Naive B cell (primary cell): ENCODE data around the gene ATP5F1D. TPM values are rescaled to one million over a fixed set of nuclear protein-coding genes. Genes with fewer than 3 reads are reported as not detected.
A peak's percentile ranks its signal among the peaks of the same experiment; 100 is the strongest.

Experiments
- ATAC-seq, 2 donors: fragments of 150-1000 bp; cut with Tn5 transposase; 2 replicates each; pipeline ENCODE4 v1.10.0; 2021; ENCODE audit warnings: low read depth in 2 of 2, mild to moderate bottlenecking in 2 of 2, moderate library complexity in 2 of 2
- DNase-seq: peaks from one replicate; pipeline ENCODE4 v3.0.0; 2022
- H3K27ac Mint-ChIP-seq, 6 donors: one replicate each; pipeline ENCODE4 v1.8.0; 2020 to 2022; ENCODE audit warnings: mild to moderate bottlenecking in 6 of 6, mixed read lengths in 6 of 6, moderate library complexity in 5 of 6, inconsistent platforms in 2 of 6
- H3K27me3 Mint-ChIP-seq, 3 donors: one replicate each; pipeline ENCODE4 v1.8.0; 2021 to 2022; ENCODE audit warnings: mixed read lengths in 3 of 3, mild to moderate bottlenecking in 1 of 3
- H3K36me3 Mint-ChIP-seq, 2 donors: one replicate each; pipeline ENCODE4 v1.8.0; 2020 to 2022; ENCODE audit warnings: mixed read lengths in 2 of 2, inconsistent platforms in 1 of 2, mild to moderate bottlenecking in 1 of 2
- H3K4me1 Mint-ChIP-seq, 3 donors: one replicate each; pipeline ENCODE4 v1.8.0; 2020 to 2022; ENCODE audit warnings: mixed read lengths in 3 of 3, inconsistent platforms in 1 of 3, mild to moderate bottlenecking in 1 of 3, moderate library complexity in 1 of 3
- H3K4me3 Mint-ChIP-seq, 8 donors: one replicate each; pipeline ENCODE4 v1.8.0; 2020 to 2022; ENCODE audit warnings: mild to moderate bottlenecking in 8 of 8, mixed read lengths in 8 of 8, moderate library complexity in 8 of 8, inconsistent platforms in 2 of 8
- H3K9me3 Mint-ChIP-seq, 7 donors: one replicate each; pipeline ENCODE4 v1.8.0; 2020 to 2022; ENCODE audit warnings: mixed read lengths in 7 of 7, mild to moderate bottlenecking in 5 of 7, inconsistent platforms in 2 of 7, moderate library complexity in 1 of 7
- polyA plus RNA-seq, 6 donors: library from polyadenylated mRNA; unstranded; fragments of 300-500 nt; fragmentation: Illumina TruSeq; gene quantifications; one replicate each; pipeline ENCODE4 v1.2.3, GENCODE V29; 2021; ENCODE audit warnings: low read depth in 6 of 6

The ATP5F1D gene
- polyA plus RNA-seq, 6 donors from 2014 or later: 132 to 222 (median 199) TPM

- H3K9me3 Mint-ChIP-seq: no peaks in the 10 kb centered on the region
- peak; percentile 87 for DNase-seq
- peaks cover 72 to 87% (median 78%) of the 10 kb centered on the region in 3 donors for H3K4me1 Mint-ChIP-seq
- no peaks in the 10 kb centered on the region for H3K27me3 Mint-ChIP-seq
- H3K36me3 Mint-ChIP-seq: no peaks in the 10 kb centered on the region
- peak overlapping the region; percentile 74 to 100 (median 94) for H3K27ac Mint-ChIP-seq
- peak overlapping the region; percentile 71 to 95 (median 80) for H3K4me3 Mint-ChIP-seq
- ATAC-seq: peak; percentile 19 to 35
These were observed 24.8 kb downstream of the ATP5F1D start for GRCh38 chr19:1266129-1266915.

- ATAC-seq (peak; percentile 6 to 15), DNase-seq (peak; percentile 80)
- H3K4me1 Mint-ChIP-seq: peaks cover 72 to 87% (median 78%) of the 10 kb centered on the region in 3 donors
- H3K4me3 Mint-ChIP-seq: peak overlapping the region; percentile 63 to 95 (median 80)
- H3K27ac Mint-ChIP-seq: peak overlapping the region; percentile 77 to 100 (median 95)
- H3K36me3 Mint-ChIP-seq: no peaks in the 10 kb centered on the region
- H3K9me3 Mint-ChIP-seq: no peaks in the 10 kb centered on the region
- no peaks in the 10 kb centered on the region for H3K27me3 Mint-ChIP-seq
These were observed 25.4 kb downstream of the ATP5F1D start for GRCh38 chr19:1266916-1267476.

GRCh38 chr19:1267477-1268225, 26.1 kb downstream of the ATP5F1D start:
- Mint-ChIP-seq H3K9me3 (no peaks in the 10 kb centered on the region), H3K4me3 (peak overlapping the region; percentile 7 to 95 (median 73)), H3K27ac (peak overlapping the region; percentile 77 to 97 (median 92)), H3K36me3 (peaks cover 0 to under 1% of the 10 kb centered on the region in 2 donors), H3K4me1 (peaks cover 68 to 83% (median 79%) of the 10 kb centered on the region in 3 donors), H3K27me3 (no peaks in the 10 kb centered on the region)
- DNase-seq (no peak), ATAC-seq (no peak)

GRCh38 chr19:1268226-1269064, 26.9 kb downstream of the ATP5F1D start:
- Mint-ChIP-seq H3K36me3 (peaks cover 0 to 5% of the 10 kb centered on the region in 2 donors), H3K4me1 (peaks cover 64 to 83% (median 78%) of the 10 kb centered on the region in 3 donors), H3K27ac (peak overlapping the region; percentile 80 to 99 (median 96)), H3K27me3 (no peaks in the 10 kb centered on the region), H3K4me3 (peak overlapping the region; percentile 80 to 96 (median 91)), H3K9me3 (no peaks in the 10 kb centered on the region)
- ATAC-seq (no peak), DNase-seq (no peak)

GRCh38 chr19:1269065-1269477, 27.5 kb downstream of the ATP5F1D start, which contains the start of gene CIRBP:
TSS of gene CIRBP (plus strand) at chr19:1269332. CDS start at chr19:1270934, 1,602 bp downstream.
- peak; percentile 56 to 67 for ATAC-seq
- DNase-seq: peak; percentile 99
- Mint-ChIP-seq H3K4me1 (peaks cover 69 to 82% (median 78%) of the 10 kb centered on the region in 3 donors), H3K9me3 (no peaks in the 10 kb centered on the region), H3K27ac (peak within 1 kb of the TSS; percentile 94 to 99 (median 96)), H3K36me3 (peaks cover 0 to 5% of the 10 kb centered on the region in 2 donors), H3K4me3 (peak within 1 kb of the TSS; percentile 87 to 96 (median 91)), H3K27me3 (no peaks in the 10 kb centered on the region)

- H3K27me3 Mint-ChIP-seq: no peaks in the 10 kb centered on the region
- H3K9me3 Mint-ChIP-seq: no peaks in the 10 kb centered on the region
These were observed 28.1 kb downstream of the ATP5F1D start for GRCh38 chr19:1269478-1270212.

GRCh38 chr19:1270213-1270853, 28.8 kb downstream of the ATP5F1D start:
- Mint-ChIP-seq H3K36me3 (peaks cover 0 to 5% of the 10 kb centered on the region in 2 donors), H3K4me3 (peak overlapping the region; percentile 87 to 96 (median 88)), H3K27me3 (no peaks in the 10 kb centered on the region), H3K4me1 (peaks cover 60 to 70% (median 69%) of the 10 kb centered on the region in 3 donors), H3K27ac (peak overlapping the region; percentile 91 to 97 (median 94)), H3K9me3 (no peaks in the 10 kb centered on the region)
- ATAC-seq (no peak), DNase-seq (no peak)

More at GRCh38 chr19:1269478-1270212, 28.1 kb downstream of the ATP5F1D start:
- peak overlapping the region in 5 of 6 donors; percentile 93 to 97 (median 94) for H3K27ac Mint-ChIP-seq
- H3K36me3 Mint-ChIP-seq: peaks cover 0 to 5% of the 10 kb centered on the region in 2 donors
- ATAC-seq (peak; percentile 22 to 42), DNase-seq (peak; percentile 82)
- H3K4me3 Mint-ChIP-seq: peak overlapping the region; percentile 87 to 96 (median 90)
- H3K4me1 Mint-ChIP-seq: peaks cover 64 to 77% (median 76%) of the 10 kb centered on the region in 3 donors

- DNase-seq: no peak
- H3K36me3 Mint-ChIP-seq: peaks cover 0 to 5% of the 10 kb centered on the region in 2 donors
These were observed 29.4 kb downstream of the ATP5F1D start for GRCh38 chr19:1270854-1271527.

GRCh38 chr19:1271528-1272422, 30.2 kb downstream of the ATP5F1D start:
- Mint-ChIP-seq H3K27ac (peak overlapping the region in 5 of 6 donors; percentile 77 to 97 (median 93)), H3K4me3 (peak overlapping the region; percentile 75 to 96 (median 88)), H3K36me3 (peaks cover 0 to 5% of the 10 kb centered on the region in 2 donors), H3K27me3 (no peaks in the 10 kb centered on the region), H3K9me3 (no peaks in the 10 kb centered on the region), H3K4me1 (peaks cover 58 to 70% (median 68%) of the 10 kb centered on the region in 3 donors)
- ATAC-seq (no peak), DNase-seq (no peak)

More at GRCh38 chr19:1270854-1271527, 29.4 kb downstream of the ATP5F1D start:
- Mint-ChIP-seq H3K4me1 (peaks cover 59 to 65% (median 64%) of the 10 kb centered on the region in 3 donors), H3K27me3 (no peaks in the 10 kb centered on the region), H3K4me3 (peak overlapping the region; percentile 87 to 96 (median 88)), H3K9me3 (no peaks in the 10 kb centered on the region), H3K27ac (peak overlapping the region; percentile 91 to 97 (median 93))
- no peak for ATAC-seq
